Panc1 (cell line): ENCODE data around the gene ARHGEF25.

Source experiments
- CTCF ChIP-seq: fragments of 450-650 bp; IDR thresholded peaks from 2 replicates; pipeline ENCODE4 v1.5.1; 2017; ENCODE audit warnings: mild to moderate bottlenecking
- POLR2AphosphoS5 ChIP-seq: IDR thresholded peaks from 2 replicates; pipeline ENCODE4 v1.6.1; 2012; ENCODE audit warnings: mild to moderate bottlenecking, low read depth, low read length, moderate library complexity
- TCF7L2 ChIP-seq: IDR thresholded peaks from 2 replicates; pipeline ENCODE4 v1.6.1; 2011; ENCODE audit warnings: mild to moderate bottlenecking, low read depth, low read length, inconsistent platforms

- no peak for TF ChIP-seq CTCF
- TF ChIP-seq POLR2AphosphoS5: no peak
- no peak for TF ChIP-seq TCF7L2
Measured at GRCh38 chr12:57582440-57582839, 28.8 kb upstream of the ARHGEF25 start.
